IMR-90 (cell line): ENCODE measurements around the gene ATP1A3. TPM values are rescaled to one million over a fixed set of nuclear protein-coding genes. Genes with fewer than 3 reads are reported as not detected.

Experiments
- ATAC-seq: fragments of 200-7000 bp; cut with Tn5 transposase; 2 replicates; pipeline ENCODE4 v1.9.1; 2020; ENCODE audit warnings: low read depth, mild to moderate bottlenecking, moderate library complexity
- BruUV-seq: library from RNA; stranded (reverse); fragments of 400-500 nt; replicated peaks from 2 replicates; lab custom pipeline; 2021; lab: Mats Ljungman, UMichigan
- CTCF ChIA-PET: fragments of 300-600 bp; formaldehyde crosslinking; extraction: SDS; loops from one replicate; lab custom pipeline; 2021; ENCODE audit warnings: antibody characterized with exemption; lab: Yijun Ruan, JAX
- POLR2A ChIA-PET: fragments of 300-600 bp; sonication (Branson Sonifier 250); formaldehyde crosslinking; loops from one replicate; lab custom pipeline; 2022; ENCODE audit warnings: antibody characterized with exemption; ENCODE audit not compliant: unreplicated experiment; lab: Charles Lee
- DNase-seq: peaks from one replicate; pipeline ENCODE4 v3.0.0; 2013
- H2AFZ ChIP-seq: replicated peaks from 2 replicates; pipeline ENCODE3; 2013; ENCODE audit warnings: low read length, mild to moderate bottlenecking; ENCODE audit not compliant: poor library complexity
- H2AK5ac ChIP-seq: 2 replicates; pipeline ENCODE4 v1.6.1; 2013; ENCODE audit warnings: low read depth, low read length, inconsistent platforms
- H2AK9ac ChIP-seq: replicated peaks from 2 replicates; pipeline ENCODE3; 2013; ENCODE audit warnings: mild to moderate bottlenecking, low read depth, low read length, moderate library complexity; ENCODE audit not compliant: poor library complexity
- H2BK120ac ChIP-seq: 2 replicates; pipeline ENCODE4 v1.6.1; 2013; ENCODE audit warnings: low read depth, low read length, inconsistent platforms
- H2BK15ac ChIP-seq: 3 replicates; pipeline ENCODE4 v1.6.1; 2013; ENCODE audit warnings: low read depth, low read length, inconsistent platforms
- H2BK20ac ChIP-seq: 2 replicates; pipeline ENCODE4 v1.6.1; 2013; ENCODE audit warnings: low read depth, mild to moderate bottlenecking, inconsistent platforms, low read length, moderate library complexity
- H2BK5ac ChIP-seq: 2 replicates; pipeline ENCODE4 v1.6.1; 2013; ENCODE audit warnings: mild to moderate bottlenecking, low read depth, low read length, inconsistent platforms; ENCODE audit not compliant: poor library complexity, severe bottlenecking
- H3K14ac ChIP-seq: replicated peaks from 2 replicates; pipeline ENCODE4 v1.6.1; 2013; ENCODE audit warnings: low read depth, low read length, inconsistent platforms
- H3K18ac ChIP-seq: 2 replicates; pipeline ENCODE4 v1.6.1; 2013; ENCODE audit warnings: low read depth, low read length, control low read depth
- H3K23ac ChIP-seq: 2 replicates; pipeline ENCODE4 v1.6.1; 2013; ENCODE audit warnings: low read depth, low read length, inconsistent platforms
- H3K27ac ChIP-seq: 2 replicates; pipeline ENCODE4 v1.5.1; 2013; ENCODE audit warnings: mild to moderate bottlenecking, control low read depth, low read length; ENCODE audit not compliant: insufficient read depth
- H3K27me3 ChIP-seq: 2 replicates; pipeline ENCODE4 v1.6.1; 2013; ENCODE audit warnings: low read length; ENCODE audit not compliant: control insufficient read depth, insufficient read depth
- H3K36me3 ChIP-seq: 2 replicates; pipeline ENCODE4 v1.6.1; 2013; ENCODE audit warnings: low read length, mixed read lengths; ENCODE audit not compliant: control insufficient read depth, insufficient read depth
- H3K4ac ChIP-seq: 2 replicates; pipeline ENCODE4 v1.6.1; 2013; ENCODE audit warnings: low read depth, low read length, inconsistent platforms
- H3K4me1 ChIP-seq: 2 replicates; pipeline ENCODE4 v1.6.1; 2013; ENCODE audit warnings: low read length, mixed read lengths; ENCODE audit not compliant: control insufficient read depth, insufficient read depth
- H3K4me2 ChIP-seq: 2 replicates; pipeline ENCODE4 v1.6.1; 2013; ENCODE audit warnings: low read depth, mild to moderate bottlenecking, control low read depth, low read length, moderate library complexity
- H3K4me3 ChIP-seq: 2 replicates; pipeline ENCODE4 v1.5.1; 2013; ENCODE audit warnings: low read depth, mild to moderate bottlenecking, control low read depth, low read length, moderate library complexity; ENCODE audit not compliant: insufficient read depth
- H3K56ac ChIP-seq: 2 replicates; pipeline ENCODE4 v1.6.1; 2013; ENCODE audit warnings: low read length, inconsistent platforms; ENCODE audit not compliant: insufficient read depth; ENCODE audit errors: extremely low read depth
- H3K79me1 ChIP-seq, 2 experiments: 2 replicates each; pipeline ENCODE4 v1.6.1; 2013; ENCODE audit warnings: low read length in 2 of 2, inconsistent platforms in 1 of 2, low read depth in 1 of 2
- H3K9ac ChIP-seq: 2 replicates; pipeline ENCODE4 v1.6.1; 2013; ENCODE audit warnings: low read depth, low read length, control low read depth
- H3K9me1 ChIP-seq: 2 replicates; pipeline ENCODE4 v1.6.1; 2013; ENCODE audit warnings: low read length, inconsistent platforms; ENCODE audit not compliant: insufficient read depth
- H3K9me3 ChIP-seq: 2 replicates; pipeline ENCODE4 v1.6.1; 2013; ENCODE audit warnings: low read length; ENCODE audit not compliant: control insufficient read depth, insufficient read depth
- H4K20me1 ChIP-seq: 2 replicates; pipeline ENCODE4 v1.6.1; 2013; ENCODE audit warnings: low read length, inconsistent platforms; ENCODE audit not compliant: insufficient read depth
- H4K5ac ChIP-seq: 2 replicates; pipeline ENCODE4 v1.6.1; 2013; ENCODE audit warnings: mild to moderate bottlenecking, low read depth, low read length, control low read depth
- H4K8ac ChIP-seq, 2 experiments: 2 replicates each; pipeline ENCODE4 v1.6.1; 2013; ENCODE audit warnings: low read depth in 2 of 2, low read length in 2 of 2, control low read depth in 1 of 2, inconsistent platforms in 1 of 2
- H4K91ac ChIP-seq: 2 replicates; pipeline ENCODE4 v1.6.1; 2013; ENCODE audit warnings: low read depth, low read length, inconsistent platforms; ENCODE audit not compliant: insufficient read depth
- BHLHE40 ChIP-seq: fragments of 150-350 bp; IDR thresholded peaks from 2 replicates; pipeline ENCODE4 v1.6.1; 2016; ENCODE audit warnings: mild to moderate bottlenecking, low read depth, low read length
- CEBPB ChIP-seq: IDR thresholded peaks from 2 replicates; pipeline ENCODE4 v1.6.1; 2012; ENCODE audit warnings: low read depth, low read length, improper control_type of control experiment
- CHD1 ChIP-seq: IDR thresholded peaks from 2 replicates; pipeline ENCODE4 v1.6.1; 2012; ENCODE audit warnings: low read depth, low read length, improper control_type of control experiment
- CTCF ChIP-seq: conservative IDR thresholded peaks from 2 replicates; pipeline ENCODE4 v1.5.1; 2012; ENCODE audit warnings: mild to moderate bottlenecking, low read depth, low read length, improper control_type of control experiment
- ELK1 ChIP-seq: fragments of 150-350 bp; IDR thresholded peaks from 2 replicates; pipeline ENCODE4 v1.6.1; 2016; ENCODE audit warnings: low read depth, mild to moderate bottlenecking, low read length, moderate library complexity, borderline replicate concordance
- MAFK ChIP-seq: IDR thresholded peaks from 2 replicates; pipeline ENCODE4 v1.6.1; 2012; ENCODE audit warnings: low read depth, low read length, improper control_type of control experiment
- MXI1 ChIP-seq: IDR thresholded peaks from 2 replicates; pipeline ENCODE4 v1.6.1; 2012; ENCODE audit warnings: low read depth, mild to moderate bottlenecking, low read length, moderate library complexity, borderline replicate concordance
- NFE2L2 ChIP-seq: fragments of 150-350 bp; IDR thresholded peaks from 2 replicates; pipeline ENCODE4 v1.6.1; 2016; ENCODE audit warnings: low read depth, mild to moderate bottlenecking, low read length
- RAD21 ChIP-seq: IDR thresholded peaks from 2 replicates; pipeline ENCODE4 v1.6.1; 2012; ENCODE audit warnings: low read length, improper control_type of control experiment
- RCOR1 ChIP-seq: IDR thresholded peaks from 2 replicates; pipeline ENCODE4 v1.6.1; 2012; ENCODE audit warnings: mild to moderate bottlenecking, low read length, improper control_type of control experiment; ENCODE audit not compliant: insufficient replicate concordance
- SMC3 ChIP-seq: fragments of 150-350 bp; IDR thresholded peaks from 2 replicates; pipeline ENCODE4 v1.6.1; 2016; ENCODE audit warnings: low read depth, mild to moderate bottlenecking, antibody characterized with exemption, low read length, moderate library complexity
- dilution Hi-C: fragments of 300-500 bp; cut with HindIII; formaldehyde crosslinking; loops from one replicate; pipeline ENCODE4 v1.14.3; 2018; ENCODE audit warnings: low sequenced_read_pairs; ENCODE audit not compliant: unreplicated experiment
- in situ Hi-C: fragments of 300-500 bp; cut with MboI; formaldehyde crosslinking; loops from 3 replicates; pipeline ENCODE4 v1.14.3; 2019; ENCODE audit warnings: low sequenced_read_pairs, inconsistent platforms, mixed read lengths
- intact Hi-C: fragments of 100-400 bp; cut with micrococcal nuclease; formaldehyde crosslinking; loops from 2 replicates; pipeline ENCODE4 v1.10.0; 2022
- polyA plus RNA-seq, 3 experiments: library from polyadenylated mRNA; depleted of rRNA; stranded (reverse); fragments of >200 nt; gene quantifications; 2 replicates each; pipeline ENCODE4 v1.2.3, GENCODE V29; 2012; ENCODE audit warnings: low replicate concordance in 1 of 3
- total RNA-seq: library from RNA; depleted of rRNA; stranded (reverse); fragments of >200 nt; gene quantifications from 2 replicates; pipeline ENCODE4 v1.2.3, GENCODE V29; 2012
- TF ChIP-seq, protein P1 (sequence below): fragments of 150-350 bp; IDR thresholded peaks from 2 replicates; pipeline ENCODE4 v1.6.1; 2017; ENCODE audit warnings: mild to moderate bottlenecking, antibody characterized with exemption, low read length, low read depth

Gene ATP1A3
- total and polyA plus RNA-seq, 2 of the 4 experiments (the other 2 are of a cell fraction): under 0.01 to 0.12 TPM

GRCh38 chr19:42040031-42040430 lies 46.0 kb upstream of the ATP1A3 start:
- no peaks in the 10 kb centered on the region for H3K9me1 ChIP-seq
- H4K91ac ChIP-seq: no peak overlapping the region
- H4K8ac ChIP-seq: no peak overlapping the region
- no peaks in the 10 kb centered on the region for H3K36me3 ChIP-seq
- H3K4me1 ChIP-seq: no peaks in the 10 kb centered on the region
- H2AK9ac ChIP-seq: no peak overlapping the region
- no peak overlapping the region for H3K4ac ChIP-seq
- no peak overlapping the region for H3K23ac ChIP-seq
- in situ Hi-C loops: no loop called here
- no peak overlapping the region for H3K14ac ChIP-seq
- no peak overlapping the region for H2BK5ac ChIP-seq
- ATAC-seq (no peak), DNase-seq (no peak)
- BruUV-seq: no TSS peak
- H2BK15ac ChIP-seq: no peak overlapping the region
- H3K56ac ChIP-seq: no peak overlapping the region
- H4K20me1 ChIP-seq: no peaks in the 10 kb centered on the region
- H3K27ac ChIP-seq: no peak overlapping the region
- no peak overlapping the region for H2AFZ ChIP-seq
- H3K9me3 ChIP-seq: no peaks in the 10 kb centered on the region
- CTCF ChIA-PET: no interaction called here
- TF ChIP-seq CEBPB (no peak), CTCF (no peak), CHD1 (no peak), NFE2L2 (no peak), RCOR1 (no peak), MXI1 (no peak), RAD21 (no peak), BHLHE40 (no peak), ELK1 (no peak), MAFK (no peak), SMC3 (no peak)
- TF ChIP-seq, protein P1, sequence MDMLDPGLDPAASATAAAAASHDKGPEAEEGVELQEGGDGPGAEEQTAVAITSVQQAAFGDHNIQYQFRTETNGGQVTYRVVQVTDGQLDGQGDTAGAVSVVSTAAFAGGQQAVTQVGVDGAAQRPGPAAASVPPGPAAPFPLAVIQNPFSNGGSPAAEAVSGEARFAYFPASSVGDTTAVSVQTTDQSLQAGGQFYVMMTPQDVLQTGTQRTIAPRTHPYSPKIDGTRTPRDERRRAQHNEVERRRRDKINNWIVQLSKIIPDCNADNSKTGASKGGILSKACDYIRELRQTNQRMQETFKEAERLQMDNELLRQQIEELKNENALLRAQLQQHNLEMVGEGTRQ: no peak
- peaks cover 31% of the 10 kb centered on the region for H3K27me3 ChIP-seq
- H2BK120ac ChIP-seq: no peak overlapping the region
- H3K18ac ChIP-seq: no peak overlapping the region
- H3K4me3 ChIP-seq: no peak overlapping the region
- H4K5ac ChIP-seq: no peak overlapping the region
- intact Hi-C loops: no loop called here
- POLR2A ChIA-PET: no interaction called here
- H3K4me2 ChIP-seq: no peak overlapping the region
- no peaks in the 10 kb centered on the region for H3K79me1 ChIP-seq
- no peak overlapping the region for H3K9ac ChIP-seq
- dilution Hi-C loops: no loop called here
- H2BK20ac ChIP-seq: no peak overlapping the region
- H2AK5ac ChIP-seq: no peak overlapping the region
